ENCODE data around the gene AQP12B.

- no peak for TF ChIP-seq CTCF (IDR thresholded peaks at IDR 0.05)
- no peak for TF ChIP-seq POLR2A (IDR thresholded peaks at IDR 0.05)
Observed at GRCh38 chr2:240672076-240672700, 10.5 kb downstream of the AQP12B start.

Measured in right lobe of liver (tissue), 4 donors.